Hematopoietic multipotent progenitor cell treated with erythropoietin and hydrocortisone succinate and interleukin-3 and kit ligand, for 6 days (in vitro differentiated cells): ENCODE data around the gene RHBDL1.

Experiments
- DNase-seq: peaks from one replicate; pipeline ENCODE4 v3.0.0-alpha.2; 2015

The RHBDL1 gene

DNA sequence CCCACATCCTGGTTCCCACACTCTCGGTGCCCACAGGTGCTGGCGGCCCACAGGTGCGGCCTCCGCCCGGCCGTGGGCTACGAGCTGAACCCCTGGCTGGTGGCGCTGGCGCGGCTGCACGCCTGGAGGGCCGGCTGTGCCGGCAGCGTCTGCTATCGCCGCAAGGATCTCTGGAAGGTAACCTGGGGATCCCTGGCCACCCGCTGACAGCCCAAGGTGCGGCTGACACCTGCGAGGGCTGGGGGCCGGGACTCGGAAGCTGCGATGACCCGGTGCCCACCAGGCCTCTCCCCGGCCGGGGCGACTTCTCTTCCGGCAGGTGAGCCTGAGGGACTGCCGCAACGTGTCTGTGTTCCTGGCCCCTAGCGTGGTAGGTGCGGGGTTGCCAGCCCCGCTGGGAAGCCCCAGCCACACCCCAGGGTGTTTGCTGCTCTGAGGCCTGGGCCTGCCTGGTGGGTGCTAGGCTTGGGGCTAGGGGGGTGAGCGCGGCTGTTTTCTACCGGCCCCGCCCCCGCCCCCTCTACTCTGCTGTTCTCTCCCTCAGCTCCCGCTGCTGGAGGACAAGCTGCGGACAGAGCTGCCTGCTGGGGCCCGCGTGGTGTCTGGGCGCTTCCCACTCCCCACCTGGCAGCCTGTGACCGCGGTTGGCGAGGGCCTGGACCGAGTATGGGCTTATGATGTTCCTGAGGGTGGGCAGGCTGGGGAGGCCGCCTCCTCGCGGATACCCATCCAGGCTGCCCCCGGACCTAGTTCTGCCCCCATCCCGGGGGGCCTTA lies 46.5 kb downstream of the RHBDL1 start:
- DNase-seq: no peak

DNA sequence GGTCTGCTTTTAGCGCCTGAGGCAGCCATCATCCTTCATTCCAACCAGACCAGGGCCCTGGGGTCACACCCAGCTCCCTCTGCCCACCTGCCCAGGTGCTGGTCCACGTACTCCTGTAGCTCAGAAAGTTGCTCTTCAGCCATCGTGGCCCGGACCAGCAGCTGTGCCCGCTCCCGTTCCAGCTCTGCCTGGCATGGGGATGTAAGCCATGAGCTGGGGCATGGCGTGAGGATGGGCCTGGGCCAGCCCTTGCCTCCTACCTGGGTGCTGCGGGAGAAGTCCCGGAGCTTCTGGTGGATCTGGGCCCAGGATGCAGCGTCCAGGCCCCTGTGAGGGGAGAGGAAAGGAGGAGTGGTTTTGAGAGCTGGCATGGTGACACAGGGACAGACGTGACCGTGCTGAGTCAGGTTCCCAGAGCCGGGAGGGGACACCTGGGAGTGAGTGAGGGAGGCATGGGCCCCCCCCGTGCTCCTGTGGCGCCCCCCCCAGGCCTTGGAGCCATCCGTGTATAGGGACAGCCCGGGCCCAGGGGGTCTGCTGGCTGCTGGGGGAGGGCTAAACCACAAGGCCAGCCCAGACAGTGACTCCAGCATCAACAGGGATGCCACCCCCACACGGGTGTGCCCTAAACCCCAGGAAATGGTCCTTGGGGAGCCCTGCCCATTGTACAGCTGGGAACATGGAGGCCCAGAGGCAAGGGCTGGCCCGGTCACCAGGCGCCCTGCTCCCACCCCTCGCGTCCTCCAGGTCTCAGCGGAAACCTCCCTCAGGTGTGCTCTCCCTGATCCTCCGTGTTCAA lies 47.6 kb downstream of the RHBDL1 start:
- no peak for DNase-seq

DNA sequence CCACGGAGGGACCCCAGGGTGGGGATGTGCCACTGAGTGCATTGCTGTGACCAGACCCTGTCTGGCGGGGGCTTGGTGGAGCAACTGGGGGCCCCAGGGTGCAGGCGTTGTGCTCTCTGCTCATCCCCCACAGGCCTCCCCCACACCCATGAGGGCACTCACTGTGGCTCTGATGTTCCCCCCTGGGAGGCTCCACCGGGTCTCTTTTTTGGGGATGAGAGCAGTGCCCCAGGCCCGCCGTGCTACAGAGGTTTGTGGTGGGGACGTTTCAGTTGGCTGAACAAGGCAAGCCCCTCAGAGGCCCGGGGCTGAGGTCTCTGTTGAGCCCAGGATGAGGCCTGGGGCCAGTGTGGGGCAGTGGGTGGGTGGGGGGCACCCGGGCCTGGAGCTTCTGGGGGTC lies 48.2 kb downstream of the RHBDL1 start:
- no peak for DNase-seq

DNA sequence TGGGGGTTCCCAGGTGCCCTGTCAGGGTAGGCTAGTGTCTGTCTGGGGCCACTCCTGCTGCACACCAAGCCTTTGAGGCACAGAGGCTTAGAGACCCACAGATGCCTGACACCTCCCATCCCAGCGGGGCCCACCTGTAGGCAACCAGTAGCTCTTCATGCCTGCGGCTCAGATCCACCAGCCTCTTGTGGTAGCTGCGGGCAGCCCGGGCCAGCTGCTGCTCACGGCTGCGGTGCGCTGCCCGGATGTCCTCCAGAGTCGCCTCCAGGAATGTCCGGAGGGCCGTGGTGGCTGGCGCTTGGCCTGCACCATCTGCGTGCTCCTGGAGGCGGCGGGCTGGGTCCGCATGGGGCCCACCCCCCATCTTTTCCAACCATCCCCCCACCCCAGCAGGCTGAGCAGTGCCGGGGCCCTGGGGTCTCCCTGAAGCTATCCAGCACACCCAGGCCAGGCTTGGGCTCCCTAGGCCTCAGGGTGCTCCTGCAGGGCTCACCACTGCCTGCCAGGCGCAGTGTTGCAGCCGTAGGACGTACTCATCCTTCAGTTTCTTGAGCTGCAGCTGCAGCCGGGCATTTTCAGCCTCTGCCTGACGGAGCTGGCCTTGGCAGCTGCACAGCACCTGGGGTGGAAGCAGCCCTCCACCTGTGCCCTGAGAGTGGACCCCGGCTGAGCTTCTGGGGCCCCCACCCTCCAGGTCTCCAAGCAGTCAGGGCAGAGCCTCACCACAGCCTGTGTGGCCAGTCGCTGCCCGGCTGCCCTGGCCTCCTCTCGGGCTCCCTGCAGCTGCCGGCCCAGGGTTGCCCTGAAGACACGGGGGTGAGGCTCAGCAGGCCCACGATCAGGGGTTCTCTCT lies 48.9 kb downstream of the RHBDL1 start:
- DNase-seq: no peak

DNA sequence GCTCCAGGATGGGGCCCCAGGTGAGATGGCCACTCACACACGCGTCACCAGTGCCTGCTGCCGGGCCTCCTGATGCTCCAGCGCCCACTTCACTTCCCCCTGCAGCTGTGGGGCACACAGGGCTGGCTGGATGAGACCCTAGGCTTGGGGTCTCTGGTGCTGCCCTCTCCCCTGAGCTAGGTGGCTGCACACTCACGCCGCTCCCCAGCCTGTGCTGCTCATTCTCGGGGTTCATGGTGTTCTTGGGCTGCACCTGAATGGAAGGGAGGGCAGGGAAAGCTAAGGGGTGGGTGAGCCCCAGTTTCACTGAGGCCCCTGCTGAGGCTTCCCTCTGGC lies 49.5 kb downstream of the RHBDL1 start:
- DNase-seq: no peak

DNA sequence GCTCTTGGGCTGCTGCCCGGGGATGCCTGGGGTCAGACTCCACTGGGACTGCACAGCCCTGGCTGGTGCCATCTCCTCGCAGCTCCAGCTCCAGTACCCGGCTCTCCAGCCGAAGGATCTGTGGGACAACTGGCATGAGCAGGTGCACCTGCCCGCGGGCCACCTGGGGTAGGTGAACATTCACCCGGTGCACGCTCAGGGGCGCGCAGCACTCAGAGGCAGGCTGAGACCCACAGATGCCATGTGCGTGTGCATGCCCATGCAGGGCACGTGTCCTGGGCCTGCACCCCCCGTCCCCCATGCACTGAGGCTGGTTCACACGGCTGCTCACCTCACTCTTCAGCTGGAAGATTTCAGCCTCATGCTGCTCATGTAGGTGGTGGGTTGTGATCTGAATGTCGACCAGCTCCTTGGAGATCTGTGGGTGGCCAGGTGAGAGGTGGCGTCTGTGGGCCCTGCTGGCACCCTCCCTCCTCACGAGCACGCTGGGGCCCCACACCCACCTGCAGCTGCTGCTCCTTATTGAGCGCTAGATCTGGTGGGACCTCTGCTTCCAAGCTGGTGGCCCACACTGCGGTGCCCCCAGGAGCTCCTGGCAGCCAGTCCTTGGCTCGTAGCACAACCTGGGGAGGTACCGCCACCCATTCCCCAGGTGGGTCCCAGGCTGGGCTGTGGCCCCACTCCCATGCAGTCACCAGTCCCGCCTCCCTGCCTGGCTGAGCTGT lies 50.2 kb downstream of the RHBDL1 start:
- no peak for DNase-seq

DNA sequence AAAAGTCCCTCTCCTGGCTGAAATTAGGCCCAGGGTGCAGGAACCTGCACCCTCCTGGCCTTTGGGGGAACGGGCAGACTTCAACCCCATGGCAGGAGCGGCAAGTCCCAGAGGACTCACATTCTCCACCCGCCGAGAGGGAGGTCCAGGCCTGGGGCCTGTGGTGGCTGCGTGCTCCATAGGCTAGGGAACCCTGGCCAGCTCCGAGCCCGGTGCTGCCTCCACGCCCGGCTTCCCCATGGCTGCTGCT lies 50.6 kb downstream of the RHBDL1 start:
- DNase-seq: no peak

DNA sequence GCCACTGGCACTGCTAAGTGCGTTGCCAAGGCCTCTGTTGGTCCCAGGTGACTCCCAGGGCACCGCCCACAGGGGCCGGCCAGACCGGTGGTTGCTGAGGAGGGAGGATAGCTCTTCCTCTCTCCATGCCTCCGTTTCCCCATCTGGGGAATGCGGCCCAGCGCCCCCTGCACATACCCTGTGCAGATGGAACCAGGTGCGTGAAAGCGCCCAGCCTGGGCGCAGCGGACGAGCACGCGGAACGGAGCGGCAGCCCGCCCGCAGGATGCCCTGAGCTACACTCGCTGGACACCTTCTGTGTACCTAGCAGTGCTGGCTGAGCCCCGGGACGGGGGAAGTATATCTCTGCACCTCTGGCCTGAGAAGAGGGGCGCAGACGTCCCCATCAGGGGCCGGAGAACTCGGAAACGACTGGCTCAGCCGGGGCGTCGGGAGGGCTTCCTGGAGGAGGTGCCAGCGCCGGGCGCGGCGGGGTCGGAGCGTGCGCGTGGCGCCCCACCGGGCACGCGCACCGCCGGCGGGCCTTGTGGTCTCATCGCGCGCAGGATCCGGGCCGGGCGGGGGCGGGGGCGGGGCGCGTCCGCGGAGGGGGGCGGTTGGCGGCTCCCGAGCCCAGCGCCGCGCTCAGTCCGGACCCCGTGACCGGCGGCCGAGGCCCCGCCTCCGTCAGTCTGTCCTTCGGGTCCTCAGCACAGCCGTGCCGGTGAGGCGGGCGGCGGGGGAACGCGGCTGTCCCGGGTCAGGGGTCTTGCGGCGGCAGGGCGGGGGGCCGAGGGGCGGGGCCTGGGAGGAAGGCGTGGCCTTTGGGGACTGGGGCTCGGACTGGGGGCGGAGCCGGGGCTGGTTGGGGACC lies 51.2 kb downstream of the RHBDL1 start, which contains the start of the genes CCDC78 and HAGHL:
TSS of gene CCDC78 (minus strand) at position 6 of the 853 bp plus-strand sequence. CDS start 76 bp downstream, outside the sequence.
TSS of gene HAGHL (plus strand) at position 669 of the 853 bp plus-strand sequence. CDS start 404 bp downstream, outside the sequence.
- peak; percentile 75 for DNase-seq

DNA sequence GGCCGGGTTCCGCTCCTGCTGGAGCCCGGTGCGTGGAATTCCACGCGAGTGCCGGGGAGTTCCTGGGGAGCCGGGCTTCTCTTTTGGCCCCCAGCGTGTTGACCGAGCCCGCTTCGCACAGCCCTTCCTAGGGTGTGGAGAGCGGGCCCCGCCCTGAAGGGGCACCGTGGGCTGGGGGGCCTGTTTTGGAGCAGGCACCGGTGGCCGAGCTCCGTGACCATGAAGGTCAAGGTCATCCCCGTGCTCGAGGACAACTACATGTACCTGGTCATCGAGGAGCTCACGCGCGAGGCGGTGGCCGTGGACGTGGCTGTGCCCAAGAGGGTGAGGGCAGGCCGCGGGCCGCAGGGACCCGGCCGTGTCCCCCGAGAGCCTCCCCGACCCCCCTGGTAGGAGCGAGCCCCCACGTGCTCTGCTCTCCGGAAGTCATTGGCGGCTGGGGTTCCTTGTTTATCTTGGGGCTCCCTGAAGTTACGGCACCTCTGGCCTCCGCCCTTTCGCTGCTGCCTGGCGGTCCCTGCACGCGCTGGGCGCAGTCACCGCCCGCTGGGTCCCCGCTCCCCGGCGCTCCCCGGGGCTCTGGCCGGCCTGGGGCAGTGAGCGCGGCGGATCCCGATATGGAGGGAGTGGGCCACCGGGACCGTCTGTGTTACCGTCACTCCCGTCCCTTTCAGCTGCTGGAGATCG lies 52.0 kb downstream of the RHBDL1 start:
- peak; percentile 84 for DNase-seq
